Esophagus muscularis mucosa (tissue), 3 donors: Measurements from ENCODE around the gene TMEM176A.

Source experiments
- POLR2A ChIP-seq: fragments of 450-650 bp; IDR thresholded peaks from one replicate; pipeline ENCODE4 v1.6.1; 2017; ENCODE audit warnings: antibody characterized with exemption, moderate library complexity, mild to moderate bottlenecking, low read depth
- TF ChIP-seq, protein P1 (sequence below), 3 experiments: fragments of 200-600 bp in 2 of 3; fragments of 450-650 bp in 1 of 3; sonication (generic) in 2 of 3; IDR thresholded peaks; one replicate each; pipeline ENCODE4 v1.5.1; 2017 to 2019; ENCODE audit warnings: antibody characterized with exemption in 3 of 3, mild to moderate bottlenecking in 2 of 3, moderate library complexity in 1 of 3

GRCh38 chr7:150801946-150802771, 1.6 kb downstream of the TMEM176A start:
- TF ChIP-seq, protein P1, sequence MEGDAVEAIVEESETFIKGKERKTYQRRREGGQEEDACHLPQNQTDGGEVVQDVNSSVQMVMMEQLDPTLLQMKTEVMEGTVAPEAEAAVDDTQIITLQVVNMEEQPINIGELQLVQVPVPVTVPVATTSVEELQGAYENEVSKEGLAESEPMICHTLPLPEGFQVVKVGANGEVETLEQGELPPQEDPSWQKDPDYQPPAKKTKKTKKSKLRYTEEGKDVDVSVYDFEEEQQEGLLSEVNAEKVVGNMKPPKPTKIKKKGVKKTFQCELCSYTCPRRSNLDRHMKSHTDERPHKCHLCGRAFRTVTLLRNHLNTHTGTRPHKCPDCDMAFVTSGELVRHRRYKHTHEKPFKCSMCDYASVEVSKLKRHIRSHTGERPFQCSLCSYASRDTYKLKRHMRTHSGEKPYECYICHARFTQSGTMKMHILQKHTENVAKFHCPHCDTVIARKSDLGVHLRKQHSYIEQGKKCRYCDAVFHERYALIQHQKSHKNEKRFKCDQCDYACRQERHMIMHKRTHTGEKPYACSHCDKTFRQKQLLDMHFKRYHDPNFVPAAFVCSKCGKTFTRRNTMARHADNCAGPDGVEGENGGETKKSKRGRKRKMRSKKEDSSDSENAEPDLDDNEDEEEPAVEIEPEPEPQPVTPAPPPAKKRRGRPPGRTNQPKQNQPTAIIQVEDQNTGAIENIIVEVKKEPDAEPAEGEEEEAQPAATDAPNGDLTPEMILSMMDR (IDR thresholded peaks at IDR 0.05), result no peak
- TF ChIP-seq POLR2A, result no peak
